NCI-H128 (cell line): Measurements from ENCODE around the gene OPA1.

Experiments
- DNase-seq: peaks from one replicate; lab custom pipeline; 2025; ENCODE audit not compliant: unreplicated experiment; lab: John Stamatoyannopoulos, UW

Gene OPA1

DNA sequence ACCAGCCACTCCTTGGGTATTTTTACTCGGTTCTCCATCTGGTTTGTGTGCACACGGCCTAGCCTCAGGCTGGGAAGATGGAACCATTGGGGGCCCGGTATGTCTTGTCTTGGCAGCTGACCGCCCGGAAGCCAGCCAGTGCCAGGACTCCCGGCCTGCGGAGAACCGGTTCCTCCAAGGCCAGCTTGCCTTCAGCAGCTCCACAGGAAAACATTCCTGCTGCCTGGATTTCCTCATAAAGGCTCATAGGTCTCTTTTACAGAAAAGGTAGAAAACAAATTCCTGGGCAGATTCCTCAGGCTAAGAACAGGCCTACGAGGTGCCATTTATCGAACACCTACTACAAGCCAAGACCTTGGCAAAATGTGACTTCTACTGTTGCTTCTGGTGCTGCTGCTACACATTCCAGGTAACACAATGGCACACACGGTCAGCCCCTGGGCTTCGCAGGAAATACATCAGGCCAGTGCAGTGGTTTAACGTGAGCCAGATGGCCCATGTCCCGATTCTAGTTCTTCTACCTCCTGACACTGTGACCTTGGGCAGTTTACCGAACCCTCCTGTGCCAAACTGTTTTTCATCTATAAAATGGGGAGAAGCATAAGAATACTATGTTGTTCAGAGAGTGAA is 141.8 kb downstream of the OPA1 start:
- no peak for DNase-seq

DNA sequence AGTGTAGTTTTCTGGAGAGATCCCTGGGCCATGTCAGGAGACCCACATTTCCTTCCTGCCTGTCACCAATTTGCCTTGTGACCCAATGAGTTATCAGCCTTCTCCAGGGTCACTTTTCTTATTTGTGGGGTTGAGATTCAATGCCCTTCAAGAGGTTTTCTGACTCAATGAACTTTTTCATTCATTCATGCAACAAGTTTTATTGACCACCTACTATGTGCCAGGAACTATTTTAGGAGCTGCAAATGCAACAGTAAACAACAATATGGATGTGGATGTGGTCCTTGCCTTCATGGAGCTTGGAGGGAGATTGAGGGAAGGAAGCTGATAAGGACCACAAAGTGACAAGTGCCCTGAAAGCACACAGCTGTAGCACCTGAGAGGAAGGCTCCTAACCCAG is 142.8 kb downstream of the OPA1 start:
- no peak for DNase-seq

DNA sequence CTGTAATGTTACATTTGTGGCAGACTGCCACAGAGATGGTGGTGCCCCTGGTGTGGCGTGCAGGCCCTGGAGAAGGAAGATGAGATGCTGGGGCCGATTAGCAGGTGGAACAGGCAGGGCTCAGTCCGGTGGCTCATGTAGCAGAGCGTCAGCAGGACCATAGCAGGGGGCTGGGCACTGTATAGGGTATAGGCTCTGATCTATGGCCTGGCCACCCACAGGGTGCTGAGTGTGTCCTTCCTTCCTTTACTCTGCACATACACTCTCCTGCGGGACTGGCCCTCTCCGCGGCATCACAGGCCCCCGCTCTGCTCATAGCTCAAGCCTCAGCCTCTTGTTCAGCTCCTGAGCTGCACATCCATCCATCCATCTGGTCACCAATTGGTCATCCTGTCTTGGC is 143.6 kb downstream of the OPA1 start:
- DNase-seq = no peak

DNA sequence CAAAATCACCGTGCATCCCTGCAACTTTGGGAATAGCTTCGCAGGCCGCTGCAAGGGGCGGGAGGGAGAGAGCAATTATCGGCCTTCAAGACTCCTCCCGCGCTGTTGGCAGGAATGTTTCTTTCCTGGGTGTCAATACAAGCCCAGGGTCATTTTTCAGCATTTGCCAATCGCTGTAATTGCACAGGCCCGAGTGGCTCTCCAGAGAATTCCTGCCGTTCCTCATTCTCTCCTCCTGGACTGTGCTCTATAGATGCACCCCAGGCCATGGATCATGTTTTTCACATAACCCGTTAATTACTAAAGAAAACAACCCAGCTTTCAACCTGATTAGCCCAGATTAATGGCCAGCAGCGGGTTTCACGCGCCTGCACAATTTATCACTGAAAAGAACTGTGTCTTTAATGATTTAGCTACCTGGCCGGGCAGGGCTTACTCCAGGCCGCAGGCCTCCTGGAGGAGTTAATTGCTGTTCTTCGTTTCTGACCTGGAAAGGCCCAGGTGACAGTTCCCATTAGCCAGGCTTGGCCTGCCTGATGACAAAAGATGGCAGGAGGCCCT is 144.3 kb downstream of the OPA1 start:
- DNase-seq = no peak

GRCh38 chr3:193742628-193743027 is 149.6 kb downstream of the OPA1 start:
- no peak for DNase-seq

- DNase-seq = no peak
These were observed 150.7 kb downstream of the OPA1 start for GRCh38 chr3:193743702-193744047.

- DNase-seq = no peak
These were observed 151.2 kb downstream of the OPA1 start for GRCh38 chr3:193744048-193744821.

- no peak for DNase-seq
These were observed 152.0 kb downstream of the OPA1 start for GRCh38 chr3:193744822-193745684.

DNA sequence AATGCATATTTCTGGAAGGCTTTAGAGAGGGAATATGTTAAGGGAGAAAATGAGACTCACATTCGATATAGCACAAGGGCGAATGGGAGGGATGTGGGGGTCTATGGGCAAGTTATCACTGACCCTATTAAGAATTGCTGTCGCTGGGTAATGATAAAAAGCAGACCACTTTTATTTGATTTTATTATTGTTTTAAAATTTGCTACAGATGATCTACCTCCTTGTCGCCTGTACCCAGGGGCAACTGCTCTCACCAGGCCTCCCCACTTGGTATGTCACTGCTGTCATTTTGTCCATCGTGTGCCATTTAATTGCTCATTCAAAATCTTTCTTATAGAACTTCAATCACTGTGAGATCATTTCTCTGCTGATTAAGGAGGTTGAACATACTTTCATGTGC is 153.8 kb downstream of the OPA1 start:
- DNase-seq = no peak
